Activated CD8-positive, alpha-beta T cell treated with anti-CD3 and anti-CD28 coated beads, Interleukin-2, amount 10 ng/mL, durations not matched to agents 7 days and 5 days (primary cell): Measurements from ENCODE around the gene B4GALNT2. TPM values are rescaled to one million over a fixed set of nuclear protein-coding genes. Genes with fewer than 3 reads are reported as not detected.
"Not testable (repeated sequence)": the region's sequence is repeated elsewhere in the genome, so short reads cannot be mapped to it uniquely, and the experiment has no call there.

Experiments used
- ATAC-seq: fragments of 150-1000 bp; cut with Tn5 transposase; one replicate; pipeline ENCODE4 v1.10.0; 2021; ENCODE audit warnings: moderate library complexity
- CTCF ChIA-PET: fragments of 350-600 bp; sonication (Branson Sonifier 250); formaldehyde crosslinking; loops from one replicate; lab custom pipeline; 2021; ENCODE audit warnings: antibody characterized with exemption; lab: Charles Lee
- POLR2A ChIA-PET: fragments of 350-600 bp; sonication (Branson Sonifier 250); formaldehyde crosslinking; loops from one replicate; lab custom pipeline; 2021; ENCODE audit warnings: antibody characterized with exemption; lab: Charles Lee
- DNase-seq: peaks from one replicate; pipeline ENCODE4 v3.0.0-alpha.2; 2020
- H3K27ac Mint-ChIP-seq: one replicate; pipeline ENCODE4 v1.8.0; 2021; ENCODE audit warnings: mild to moderate bottlenecking, mixed read lengths
- H3K27me3 Mint-ChIP-seq: one replicate; pipeline ENCODE4 v1.8.0; 2021; ENCODE audit warnings: low read depth, mixed read lengths
- H3K36me3 Mint-ChIP-seq: one replicate; pipeline ENCODE4 v1.8.0; 2021; ENCODE audit warnings: low read depth, mixed read lengths
- H3K4me1 Mint-ChIP-seq: one replicate; pipeline ENCODE4 v1.8.0; 2021; ENCODE audit warnings: low read depth, mixed read lengths
- H3K4me3 Mint-ChIP-seq: one replicate; pipeline ENCODE4 v1.8.0; 2021; ENCODE audit warnings: mild to moderate bottlenecking, mixed read lengths
- H3K9me3 Mint-ChIP-seq: one replicate; pipeline ENCODE4 v1.8.0; 2022; ENCODE audit warnings: mixed read lengths; ENCODE audit not compliant: insufficient read depth
- total RNA-seq, 2 experiments: library from RNA; stranded (reverse); gene quantifications; one replicate each; pipeline ENCODE4 v1.2.3, GENCODE V29; 2021

Gene B4GALNT2
- total RNA-seq, 2 experiments from 2014 or later, result not detected

DNA sequence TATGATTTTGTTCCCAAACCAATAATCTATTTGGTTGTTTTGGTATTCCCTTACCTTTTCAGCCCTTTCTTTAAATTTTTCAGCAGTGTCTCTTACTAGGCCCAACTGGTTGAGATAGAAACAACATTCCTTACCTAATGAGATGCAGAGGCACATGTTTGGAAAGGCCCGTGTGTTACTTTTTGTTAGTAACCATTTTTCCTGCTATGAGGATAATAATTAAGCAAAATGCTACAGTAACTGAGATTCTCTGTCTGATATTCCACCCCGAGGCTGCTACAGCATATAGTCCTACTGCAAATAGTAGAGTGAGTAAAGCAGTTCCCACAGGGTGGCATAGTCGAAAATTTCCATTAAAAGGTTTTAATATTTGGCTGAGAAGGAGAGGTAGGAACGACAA, 10.0 kb upstream of the B4GALNT2 start:
- H3K36me3 Mint-ChIP-seq, result no peaks in the 10 kb centered on the region
- H3K27ac Mint-ChIP-seq, result no peak overlapping the region
- DNase-seq, result no peak
- ATAC-seq, result no peak
- H3K4me1 Mint-ChIP-seq, result no peaks in the 10 kb centered on the region
- POLR2A ChIA-PET, result no interaction called here
- no peaks in the 10 kb centered on the region for H3K9me3 Mint-ChIP-seq
- peaks cover 36% of the 10 kb centered on the region for H3K27me3 Mint-ChIP-seq
- no peak overlapping the region for H3K4me3 Mint-ChIP-seq
- CTCF ChIA-PET, result no interaction called here

DNA sequence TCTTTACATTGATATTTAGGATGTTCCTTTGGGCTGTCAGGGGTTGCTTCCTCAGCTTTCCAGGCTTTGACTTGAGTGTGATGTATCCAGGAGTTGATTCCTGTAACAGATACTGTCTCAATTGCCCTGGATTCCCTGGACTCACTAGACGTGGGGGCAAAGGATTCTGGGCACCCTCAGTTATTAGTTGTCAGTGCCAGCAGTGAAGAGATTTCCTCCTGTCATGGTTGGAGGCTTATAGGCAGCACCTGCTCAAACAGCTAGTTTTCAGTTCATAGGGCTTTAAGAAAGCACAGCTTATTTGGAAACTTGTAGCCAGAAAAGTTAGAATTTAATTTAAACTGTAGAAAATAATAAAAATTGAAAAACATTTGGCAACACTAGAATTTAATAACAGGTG, 9.5 kb upstream of the B4GALNT2 start:
- H3K27me3 Mint-ChIP-seq, result peaks cover 35% of the 10 kb centered on the region
- H3K4me1 Mint-ChIP-seq, result no peaks in the 10 kb centered on the region
- ChIA-PET CTCF (interaction anchor here (1.0 kb wide), 1 partner anchor 105 kb away, joined by 3 read pairs; no protein-coding TSS in a partner anchor), POLR2A (no interaction called here)
- no peaks in the 10 kb centered on the region for H3K9me3 Mint-ChIP-seq
- no peak overlapping the region for H3K4me3 Mint-ChIP-seq
- DNase-seq (no peak), ATAC-seq (no peak)
- no peaks in the 10 kb centered on the region for H3K36me3 Mint-ChIP-seq
- H3K27ac Mint-ChIP-seq, result no peak overlapping the region

DNA sequence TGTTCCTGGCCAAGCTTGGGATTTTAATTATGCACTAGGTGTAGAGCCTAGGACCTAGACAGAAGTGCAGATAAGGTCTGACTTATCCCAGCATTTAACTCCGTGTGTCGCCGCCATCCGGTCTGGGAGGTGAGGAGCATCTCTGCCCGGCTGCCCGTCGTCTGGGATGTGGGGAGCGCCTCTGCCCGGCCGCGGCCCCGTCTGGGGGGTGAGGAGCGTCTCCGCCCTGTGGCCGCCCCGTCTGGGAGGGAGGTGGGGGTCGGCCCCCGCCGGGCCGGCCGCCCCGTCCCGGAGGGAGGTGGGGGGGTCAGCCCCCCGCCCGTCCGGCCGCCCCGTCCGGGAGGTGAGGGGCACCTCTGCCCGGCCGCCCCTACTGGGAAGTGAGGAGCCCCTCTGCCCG, 7.1 kb upstream of the B4GALNT2 start:
- ChIA-PET CTCF (no interaction called here), POLR2A (no interaction called here)
- peaks cover 39% of the 10 kb centered on the region for H3K27me3 Mint-ChIP-seq
- ATAC-seq (no peak), DNase-seq (no peak)
- H3K4me1 Mint-ChIP-seq, result no peaks in the 10 kb centered on the region
- H3K9me3 Mint-ChIP-seq, result no peaks in the 10 kb centered on the region
- no peak overlapping the region for H3K27ac Mint-ChIP-seq
- H3K36me3 Mint-ChIP-seq, result no peaks in the 10 kb centered on the region
- H3K4me3 Mint-ChIP-seq, result no peak overlapping the region

DNA sequence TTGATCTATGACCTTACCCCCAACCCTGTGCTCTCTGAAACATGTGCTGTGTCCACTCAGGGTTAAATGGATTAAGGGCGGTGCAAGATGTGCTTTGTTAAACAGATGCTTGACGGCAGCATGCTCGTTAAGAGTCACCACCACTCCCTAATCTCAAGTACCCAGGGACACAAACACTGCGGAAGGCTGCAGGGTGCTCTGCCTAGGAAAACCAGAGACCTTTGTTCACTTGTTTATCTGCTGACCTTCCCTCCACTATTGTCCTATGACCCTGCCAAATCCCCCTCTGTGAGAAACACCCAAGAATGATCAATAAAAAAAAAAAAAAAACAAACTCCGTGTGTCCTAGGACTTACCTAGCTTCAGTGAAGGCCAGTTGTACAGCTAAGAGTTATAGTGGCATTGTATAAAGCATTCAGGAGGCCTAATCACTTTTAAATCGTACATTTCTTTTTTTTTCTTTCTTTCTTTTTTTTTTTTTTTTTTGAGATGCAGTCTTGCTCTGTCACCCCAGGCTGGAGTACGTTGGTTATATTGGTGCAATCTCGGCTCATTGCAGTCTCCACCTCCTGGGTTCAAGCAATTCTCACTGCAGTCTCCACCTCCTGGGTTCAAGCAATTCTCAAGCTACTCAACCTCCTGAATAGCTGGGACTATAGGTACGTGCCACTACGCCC, 6.2 kb upstream of the B4GALNT2 start:
- H3K4me3 Mint-ChIP-seq, H3K4me1 Mint-ChIP-seq, CTCF ChIA-PET, H3K27ac Mint-ChIP-seq, POLR2A ChIA-PET, H3K9me3 Mint-ChIP-seq, H3K36me3 Mint-ChIP-seq, ATAC-seq, DNase-seq: not testable (repeated sequence)
- peaks cover 41% of the 10 kb centered on the region for H3K27me3 Mint-ChIP-seq

DNA sequence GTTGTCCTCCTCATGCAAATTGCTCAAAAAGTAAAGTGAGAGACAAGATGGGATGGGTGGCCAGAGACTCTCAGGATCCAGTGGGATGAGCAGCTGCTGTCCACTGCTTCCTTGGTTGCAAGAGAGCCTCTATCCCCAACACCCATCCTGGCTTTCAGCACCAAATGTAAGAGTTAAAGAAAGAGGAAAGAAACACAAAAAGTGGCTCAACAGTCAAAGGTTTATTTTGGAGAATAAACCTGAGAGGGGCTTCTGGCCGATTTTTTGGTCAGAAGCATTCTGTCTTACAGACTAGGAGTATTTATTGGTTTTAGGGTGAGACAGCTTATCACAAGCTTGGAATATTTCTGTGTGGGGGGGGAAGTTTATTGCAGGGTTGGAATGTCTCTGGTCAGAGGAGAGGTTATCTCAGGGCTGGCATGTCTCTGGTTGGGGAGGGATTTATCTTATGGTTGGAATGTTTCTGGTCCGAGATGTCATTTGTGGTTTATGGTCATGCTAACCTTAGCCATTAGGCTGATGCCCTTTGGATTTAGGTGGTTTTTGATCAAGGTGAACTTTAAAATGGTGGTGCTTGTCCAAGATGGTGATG, 3.1 kb upstream of the B4GALNT2 start:
- H3K27me3 Mint-ChIP-seq, result peaks cover 49% of the 10 kb centered on the region
- DNase-seq, H3K4me1 Mint-ChIP-seq, H3K4me3 Mint-ChIP-seq, H3K27ac Mint-ChIP-seq, POLR2A ChIA-PET, H3K36me3 Mint-ChIP-seq, H3K9me3 Mint-ChIP-seq, ATAC-seq: not testable (repeated sequence)
- CTCF ChIA-PET, result interaction anchor here (1.5 kb wide), 1 partner anchor 97 kb away, joined by 3 read pairs; no protein-coding TSS in a partner anchor

DNA sequence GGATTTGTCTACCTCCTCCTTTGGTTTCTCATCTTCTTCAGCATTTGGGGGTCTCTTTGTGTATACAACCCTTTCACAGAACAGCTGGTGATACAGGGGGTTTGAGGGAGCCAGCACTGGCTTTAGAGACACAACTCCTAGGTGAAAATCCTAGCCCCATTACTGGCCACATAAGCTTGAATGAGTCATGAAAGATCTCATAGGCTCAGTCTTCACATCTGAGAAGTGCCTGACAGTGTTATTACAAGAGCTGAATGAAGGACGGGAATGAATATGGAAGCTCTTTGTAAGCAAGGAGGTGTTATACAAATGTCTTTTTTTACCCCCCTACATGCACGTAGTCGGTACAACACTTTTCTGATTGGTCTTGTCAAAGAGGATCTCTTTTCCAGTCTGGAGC, 1.7 kb upstream of the B4GALNT2 start:
- no peak overlapping the region for H3K4me3 Mint-ChIP-seq
- ChIA-PET POLR2A (interaction anchor here (0.7 to 1.1 kb wide), 2 partner anchors 50 to 176 kb away, joined by 3 to 5 read pairs; no protein-coding TSS in a partner anchor), CTCF (interaction anchor here (1.5 kb wide), 1 partner anchor 98 kb away, joined by 3 read pairs; no protein-coding TSS in a partner anchor)
- peaks cover 49% of the 10 kb centered on the region for H3K27me3 Mint-ChIP-seq
- H3K27ac Mint-ChIP-seq, result no peak overlapping the region
- DNase-seq, result no peak
- H3K9me3 Mint-ChIP-seq, result no peaks in the 10 kb centered on the region
- H3K36me3 Mint-ChIP-seq, result no peaks in the 10 kb centered on the region
- peaks cover 6% of the 10 kb centered on the region for H3K4me1 Mint-ChIP-seq
- ATAC-seq, result no peak

DNA sequence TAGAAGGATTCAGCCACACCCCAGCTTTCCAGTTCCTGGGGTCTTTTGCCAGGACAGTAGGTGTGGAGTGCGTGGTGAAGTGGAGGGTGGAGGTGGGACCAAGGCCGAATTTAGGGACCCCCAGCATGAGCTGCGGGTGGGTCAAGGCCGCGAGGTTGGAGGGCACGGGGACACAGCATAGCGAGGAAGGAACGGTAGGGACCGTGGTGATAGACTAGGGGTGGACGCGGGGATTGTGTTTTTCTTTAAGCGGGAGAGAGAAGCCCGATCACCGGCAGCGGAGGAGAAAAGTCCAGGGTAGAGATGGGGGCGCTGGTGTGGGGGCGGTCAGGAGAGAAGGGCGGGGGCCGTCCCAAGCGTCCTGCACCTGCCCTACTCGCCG, 261 bp upstream of the B4GALNT2 start:
- Mint-ChIP-seq H3K27ac (no peak overlapping the region), H3K4me3 (peak overlapping the region; percentile 20), H3K4me1 (peaks cover 6% of the 10 kb centered on the region), H3K9me3 (no peaks in the 10 kb centered on the region), H3K36me3 (no peaks in the 10 kb centered on the region), H3K27me3 (peaks cover 51% of the 10 kb centered on the region)
- no peak for ATAC-seq
- ChIA-PET POLR2A (no interaction called here), CTCF (no interaction called here)
- no peak for DNase-seq

DNA sequence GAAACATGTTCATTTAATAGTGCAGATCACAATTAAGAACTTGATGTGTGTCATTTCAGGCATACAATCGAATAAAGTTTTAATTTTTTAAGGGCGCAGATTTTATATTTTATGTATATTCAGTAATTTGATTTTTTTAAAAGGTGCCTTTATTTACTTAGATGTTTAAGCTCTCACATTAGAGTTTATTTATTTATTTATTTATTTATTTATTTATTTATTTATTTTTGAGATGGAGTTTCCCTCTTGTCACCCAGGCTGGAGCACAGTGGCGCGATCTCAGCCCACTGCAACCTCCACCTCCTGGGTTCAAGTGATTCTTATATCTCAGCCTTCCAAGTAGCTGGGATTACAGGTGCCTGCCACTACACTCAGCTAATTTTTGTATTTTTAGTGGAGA, 3.8 kb downstream of the B4GALNT2 start:
- Mint-ChIP-seq H3K4me3 (no peak overlapping the region), H3K4me1 (peaks cover 6% of the 10 kb centered on the region), H3K27me3 (peaks cover 28% of the 10 kb centered on the region), H3K27ac (no peak overlapping the region), H3K9me3 (no peaks in the 10 kb centered on the region), H3K36me3 (no peaks in the 10 kb centered on the region)
- ChIA-PET POLR2A (no interaction called here), CTCF (interaction anchor here (1.2 kb wide), 1 partner anchor 45 kb away, joined by 4 read pairs; no protein-coding TSS in a partner anchor)
- ATAC-seq (no peak), DNase-seq (no peak)

DNA sequence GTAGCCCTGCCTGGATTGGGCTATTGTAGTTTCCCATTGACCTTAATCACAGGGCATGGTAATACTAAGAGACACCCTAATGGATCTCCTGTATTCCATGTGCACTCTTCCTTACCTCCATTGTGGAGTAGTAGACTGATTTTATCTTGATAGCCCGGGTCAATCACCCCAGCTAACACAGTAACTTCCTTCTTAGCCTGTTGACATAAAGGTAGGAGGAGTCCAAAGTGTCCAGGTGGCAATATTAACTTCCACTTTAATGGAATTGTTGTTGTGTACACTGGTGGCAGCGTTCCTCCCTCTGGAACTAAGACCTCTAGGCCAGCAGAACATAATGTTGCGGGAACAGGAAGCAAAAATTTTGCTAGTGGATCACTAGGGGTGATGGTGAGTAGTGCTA, 13.1 kb downstream of the B4GALNT2 start:
- CTCF ChIA-PET, DNase-seq, H3K27ac Mint-ChIP-seq, H3K9me3 Mint-ChIP-seq, H3K4me1 Mint-ChIP-seq, H3K4me3 Mint-ChIP-seq, ATAC-seq, H3K36me3 Mint-ChIP-seq, POLR2A ChIA-PET: not testable (repeated sequence)
- H3K27me3 Mint-ChIP-seq, result peaks cover 23% of the 10 kb centered on the region

DNA sequence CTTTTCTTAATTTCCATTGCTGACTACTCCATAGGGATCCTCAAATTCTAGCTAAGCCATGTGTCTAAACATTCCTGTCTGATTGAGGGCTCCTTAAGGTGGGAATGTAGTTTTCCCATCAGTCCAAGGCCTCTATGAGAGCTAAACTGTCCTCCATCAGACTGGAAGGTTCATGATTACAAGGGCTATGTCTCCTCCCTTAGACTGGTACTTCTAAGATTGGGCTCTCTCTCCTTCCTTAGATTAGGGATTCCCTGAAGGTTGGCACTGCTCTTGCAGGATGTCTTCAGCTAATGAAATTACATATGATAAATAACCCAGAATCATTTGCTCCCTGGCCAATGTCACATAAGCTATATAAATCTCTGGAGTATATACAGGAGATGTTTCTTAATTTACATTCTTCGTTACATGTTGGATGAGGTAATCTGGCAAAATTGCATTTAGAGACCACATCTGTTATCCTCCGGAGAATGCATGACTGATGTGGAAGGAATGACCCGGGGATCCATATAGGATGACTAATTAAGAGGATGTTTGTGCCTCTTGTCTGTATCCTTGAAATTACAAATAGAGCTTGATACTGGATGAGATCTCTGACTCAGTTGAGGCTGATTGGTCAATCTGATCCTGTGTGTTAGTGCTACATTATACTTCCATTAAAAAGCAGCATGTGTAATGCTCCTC, 14.2 kb downstream of the B4GALNT2 start:
- H3K27ac Mint-ChIP-seq, result no peak overlapping the region
- no peaks in the 10 kb centered on the region for H3K9me3 Mint-ChIP-seq
- no peak overlapping the region for H3K4me3 Mint-ChIP-seq
- POLR2A ChIA-PET, result no interaction called here
- CTCF ChIA-PET, result no interaction called here
- peaks cover 20% of the 10 kb centered on the region for H3K27me3 Mint-ChIP-seq
- DNase-seq (no peak), ATAC-seq (no peak)
- no peaks in the 10 kb centered on the region for H3K4me1 Mint-ChIP-seq
- no peaks in the 10 kb centered on the region for H3K36me3 Mint-ChIP-seq

DNA sequence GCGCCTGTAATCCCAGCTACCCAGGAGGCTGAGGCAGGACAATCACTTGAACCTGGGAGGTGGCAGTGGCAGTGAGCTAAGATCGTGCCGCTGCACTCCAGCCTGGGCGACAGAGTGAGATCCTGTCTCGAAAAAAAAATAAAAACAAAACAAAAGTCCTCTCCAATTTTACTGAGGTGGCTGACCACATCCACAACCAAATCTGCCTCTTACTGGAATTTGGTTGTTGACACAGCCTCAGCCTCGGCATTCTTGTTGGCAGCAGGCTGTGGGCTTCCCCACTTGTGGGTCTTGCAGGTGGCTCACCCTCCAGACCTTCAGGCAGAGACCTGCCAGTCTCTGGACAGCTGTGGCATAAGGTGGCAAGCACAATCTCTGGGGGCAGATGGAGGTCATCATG, 15.6 kb downstream of the B4GALNT2 start:
- Mint-ChIP-seq H3K4me1 (no peaks in the 10 kb centered on the region), H3K27ac (no peak overlapping the region), H3K4me3 (no peak overlapping the region), H3K36me3 (no peaks in the 10 kb centered on the region), H3K27me3 (peaks cover 14% of the 10 kb centered on the region), H3K9me3 (no peaks in the 10 kb centered on the region)
- no peak for DNase-seq
- no peak for ATAC-seq
- POLR2A ChIA-PET, result no interaction called here
- CTCF ChIA-PET, result no interaction called here

DNA sequence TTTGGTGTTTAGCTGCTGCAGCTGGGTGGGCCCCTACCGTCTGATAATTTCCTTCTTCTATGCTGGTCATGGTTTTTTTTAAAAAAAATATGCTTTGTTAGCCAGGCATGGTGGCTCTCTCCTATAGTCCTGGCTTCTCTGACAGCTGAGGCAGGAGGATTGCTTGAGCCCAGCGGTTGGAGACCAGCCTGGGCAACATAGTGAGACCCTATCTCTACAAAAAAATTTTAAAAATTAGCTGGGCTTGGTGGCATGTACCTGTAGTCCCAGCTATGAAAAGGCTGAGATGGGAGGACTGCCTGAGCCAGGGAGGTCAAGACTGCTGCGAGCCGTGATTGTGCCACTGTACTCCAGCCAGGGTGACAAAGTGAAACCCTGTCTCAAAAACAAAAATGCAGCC, 19.4 kb downstream of the B4GALNT2 start:
- Mint-ChIP-seq H3K27me3 (peaks cover 5% of the 10 kb centered on the region), H3K4me3 (no peak overlapping the region), H3K4me1 (no peaks in the 10 kb centered on the region), H3K36me3 (no peaks in the 10 kb centered on the region), H3K27ac (no peak overlapping the region), H3K9me3 (no peaks in the 10 kb centered on the region)
- ChIA-PET POLR2A (no interaction called here), CTCF (no interaction called here)
- ATAC-seq (no peak), DNase-seq (no peak)
